Left renal cortex interstitium (tissue), 4 donors: ENCODE measurements around the gene PLIN4. TPM values are rescaled to one million over a fixed set of nuclear protein-coding genes. Genes with fewer than 3 reads are reported as not detected.
"Not testable (repeated sequence)": the region's sequence is repeated elsewhere in the genome, so short reads cannot be mapped to it uniquely, and the experiment has no call there.

Source experiments
- DNase-seq, 4 donors: peaks; one replicate each; pipeline ENCODE4 v3.0.0-alpha.2; 2013; ENCODE audit warnings: low read depth in 4 of 4, low spot score in 2 of 4, missing footprints in 1 of 4
- polyA plus RNA-seq, 4 donors: library from polyadenylated mRNA; unstranded; fragments of 120-200 nt; gene quantifications; one replicate each; pipeline ENCODE4 v1.2.1, GENCODE V29; 2013; ENCODE audit not compliant: insufficient read length in 4 of 4

The PLIN4 gene
- polyA plus RNA-seq, result 1 to 10 TPM in 2 of 4 donors, under 1 TPM in 2; 0.48 to 2.2 (median 1.1) TPM

GRCh38 chr19:4518345-4519171 lies at the start of gene PLIN4:
Gene PLIN4 (minus strand): TSS chr19:4518486. CDS start chr19:4518272, 214 bp downstream.
- no peak for DNase-seq

- no peak for DNase-seq
These were observed 49.3 kb upstream of the PLIN4 start for GRCh38 chr19:4567584-4568071.

- no peak for DNase-seq
These were observed 48.2 kb upstream of the PLIN4 start for GRCh38 chr19:4566402-4567051.

GRCh38 chr19:4563562-4563961 lies 45.3 kb upstream of the PLIN4 start:
- DNase-seq, result not testable (repeated sequence)

- not testable (repeated sequence) for DNase-seq
These were observed 43.8 kb upstream of the PLIN4 start for GRCh38 chr19:4562085-4562484.

GRCh38 chr19:4559569-4559968 lies 41.3 kb upstream of the PLIN4 start, which contains the start of gene SEMA6B:
Gene SEMA6B (minus strand): TSS chr19:4559684. CDS start chr19:4558457, 1,227 bp downstream.
- DNase-seq, result no peak

GRCh38 chr19:4557971-4558941 lies 40.0 kb upstream of the PLIN4 start:
- no peak for DNase-seq

- no peak for DNase-seq
These were observed 39.1 kb upstream of the PLIN4 start for GRCh38 chr19:4557144-4557970.

GRCh38 chr19:4556597-4557127 lies 38.4 kb upstream of the PLIN4 start:
- DNase-seq, result no peak

- no peak for DNase-seq
These were observed 37.6 kb upstream of the PLIN4 start for GRCh38 chr19:4555657-4556561.

GRCh38 chr19:4554717-4555116 lies 36.4 kb upstream of the PLIN4 start:
- DNase-seq, result no peak

- no peak for DNase-seq
These were observed 35.5 kb upstream of the PLIN4 start for GRCh38 chr19:4553775-4554174.

GRCh38 chr19:4553092-4553695 lies 34.9 kb upstream of the PLIN4 start:
- DNase-seq, result no peak

GRCh38 chr19:4552525-4552819 lies 34.2 kb upstream of the PLIN4 start:
- no peak for DNase-seq

- DNase-seq, result no peak
These were observed 32.3 kb upstream of the PLIN4 start for GRCh38 chr19:4550479-4551050.

GRCh38 chr19:4550018-4550417 lies 31.7 kb upstream of the PLIN4 start:
- DNase-seq, result no peak

GRCh38 chr19:4548238-4548584 lies 29.9 kb upstream of the PLIN4 start:
- DNase-seq, result no peak
